Heart left ventricle (tissue), 13 donors: Measurements from ENCODE around the gene LSM12.

Experiments
- CTCF ChIP-seq, 12 donors: fragments of 200-600 bp; sonication (generic) in 4 of 12; IDR thresholded peaks; one replicate each; pipeline versions ENCODE4 v1.5.0 to v1.8.0; 2018 to 2022; ENCODE audit warnings: antibody characterized with exemption in 12 of 12, mild to moderate bottlenecking in 5 of 12
- POLR2A ChIP-seq, 2 donors: fragments of 450-650 bp; IDR thresholded peaks; one replicate each; pipeline ENCODE4 v1.6.1; 2017; ENCODE audit warnings: antibody characterized with exemption in 2 of 2, mild to moderate bottlenecking in 2 of 2, moderate library complexity in 2 of 2
- donor health status: ischemic (EF 13 %, LVEDD 7.1; RV severe dilation, severe dysfunction).
- donor health status: DM: no; HTN: yes; CAD: no.
- donor health status: DM: no; HTN: no; CAD: no.
- donor health status: ischemic (EF 25% LVEDD 6.9; RV normal size, moderate dysfunction).
- donor health status: ischemic (EF 25% LVEDD 5.7; RV mildly dilated, moderate dysfunction).
- donor health status: ischemic (EF 35%, LVEDD 5.7; RV mildly dilated, moderate dysfunction).
- donor health status: nonischemic (EF 11% LVEDD 7.7; RV severe dilation, severe dysfunction).
- donor health status: DM: yes; HTN: yes; CAD: no.
- donor health status: PGD.
- donor health status: ischemic (EF 29% LVEDD 5.4; RV normal size, mild dysfunction).
- donor health status: nonischemic (EF 23%, LVEDD 6.1; RV moderate dilation, normal function).

- TF ChIP-seq CTCF (IDR thresholded peaks at IDR 0.05) (no peak), POLR2A (IDR thresholded peaks at IDR 0.05) (no peak)
These were observed 67.4 kb downstream of the LSM12 start for GRCh38 chr17:43999024-43999423.
